VCaP (cell line): ENCODE measurements around the gene TBL2.
"Not testable (repeated sequence)": the region's sequence is repeated elsewhere in the genome, so short reads cannot be mapped to it uniquely, and the experiment has no call there.

Source experiments
- H3K27ac ChIP-seq: fragments of 450-650 bp; 2 replicates; pipeline ENCODE4 v1.5.1; 2017
- TF ChIP-seq, protein P1 (sequence below): fragments of 450-650 bp; conservative IDR thresholded peaks from 2 replicates; pipeline ENCODE4 v1.5.1; 2017; ENCODE audit warnings: mild to moderate bottlenecking, moderate library complexity

The TBL2 gene

DNA sequence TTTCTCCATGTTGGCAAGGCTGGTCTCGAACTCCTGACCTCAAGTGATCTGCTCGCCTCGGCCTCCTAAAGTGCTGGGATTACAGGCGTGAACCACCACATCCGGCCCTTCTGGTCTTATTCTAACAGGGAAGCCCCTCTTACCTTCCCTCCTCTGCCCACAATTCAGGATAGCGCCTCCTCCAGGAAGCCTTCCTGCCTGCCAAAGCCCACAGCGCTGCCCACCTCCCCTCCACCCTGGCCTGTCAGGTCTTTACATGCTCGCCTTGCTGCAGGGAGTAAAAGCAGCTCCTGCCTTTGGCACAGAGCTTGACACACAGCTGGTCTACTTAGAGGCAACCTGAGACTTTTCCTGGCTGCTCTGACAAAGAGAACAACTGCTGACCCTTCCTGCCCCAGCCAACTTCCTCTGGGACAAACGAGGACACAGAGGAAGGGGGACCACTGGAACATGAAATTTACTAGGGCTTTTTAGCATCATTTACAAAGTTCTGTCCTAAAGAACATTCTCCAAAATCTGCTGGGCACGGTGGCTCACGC, 32.7 kb upstream of the TBL2 start:
- TF ChIP-seq, protein P1, sequence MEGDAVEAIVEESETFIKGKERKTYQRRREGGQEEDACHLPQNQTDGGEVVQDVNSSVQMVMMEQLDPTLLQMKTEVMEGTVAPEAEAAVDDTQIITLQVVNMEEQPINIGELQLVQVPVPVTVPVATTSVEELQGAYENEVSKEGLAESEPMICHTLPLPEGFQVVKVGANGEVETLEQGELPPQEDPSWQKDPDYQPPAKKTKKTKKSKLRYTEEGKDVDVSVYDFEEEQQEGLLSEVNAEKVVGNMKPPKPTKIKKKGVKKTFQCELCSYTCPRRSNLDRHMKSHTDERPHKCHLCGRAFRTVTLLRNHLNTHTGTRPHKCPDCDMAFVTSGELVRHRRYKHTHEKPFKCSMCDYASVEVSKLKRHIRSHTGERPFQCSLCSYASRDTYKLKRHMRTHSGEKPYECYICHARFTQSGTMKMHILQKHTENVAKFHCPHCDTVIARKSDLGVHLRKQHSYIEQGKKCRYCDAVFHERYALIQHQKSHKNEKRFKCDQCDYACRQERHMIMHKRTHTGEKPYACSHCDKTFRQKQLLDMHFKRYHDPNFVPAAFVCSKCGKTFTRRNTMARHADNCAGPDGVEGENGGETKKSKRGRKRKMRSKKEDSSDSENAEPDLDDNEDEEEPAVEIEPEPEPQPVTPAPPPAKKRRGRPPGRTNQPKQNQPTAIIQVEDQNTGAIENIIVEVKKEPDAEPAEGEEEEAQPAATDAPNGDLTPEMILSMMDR = no peak
- H3K27ac ChIP-seq = no peak overlapping the region

DNA sequence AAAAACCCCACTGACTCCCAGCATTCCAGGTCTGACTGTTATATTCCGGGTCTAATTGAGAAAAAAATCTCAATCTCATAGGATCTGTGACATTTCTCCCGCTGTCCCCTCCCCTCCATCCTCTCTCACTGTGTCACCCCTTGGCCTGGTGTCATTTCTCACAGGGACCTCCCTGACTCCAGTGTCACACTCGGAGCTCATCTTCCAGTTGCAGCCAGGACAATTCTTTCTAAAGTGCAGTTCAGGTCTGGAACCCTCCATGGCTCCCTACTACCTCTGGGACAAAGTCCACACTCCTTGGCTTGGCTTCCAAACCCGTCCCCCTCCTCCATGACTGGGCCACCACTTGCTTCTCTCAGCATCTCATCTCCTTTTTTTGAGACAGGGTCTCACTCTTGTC, 31.7 kb upstream of the TBL2 start:
- no peak overlapping the region for H3K27ac ChIP-seq
- TF ChIP-seq, protein P1 = no peak

DNA sequence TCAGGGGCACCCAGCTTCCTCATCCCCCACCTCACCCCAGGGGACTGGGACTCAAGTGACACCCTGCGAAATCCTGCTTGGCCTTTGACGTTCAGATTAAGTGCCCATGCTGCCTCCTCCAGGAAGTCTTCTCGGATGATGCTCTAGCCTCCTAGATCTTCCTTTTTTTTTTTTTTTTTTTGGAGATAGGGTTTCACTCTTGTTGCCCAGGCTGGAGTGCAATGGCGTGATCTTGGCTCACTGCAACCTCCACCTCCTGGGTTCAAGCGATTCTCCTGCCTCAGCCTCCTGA, 29.3 kb upstream of the TBL2 start:
- not testable (repeated sequence) for H3K27ac ChIP-seq

DNA sequence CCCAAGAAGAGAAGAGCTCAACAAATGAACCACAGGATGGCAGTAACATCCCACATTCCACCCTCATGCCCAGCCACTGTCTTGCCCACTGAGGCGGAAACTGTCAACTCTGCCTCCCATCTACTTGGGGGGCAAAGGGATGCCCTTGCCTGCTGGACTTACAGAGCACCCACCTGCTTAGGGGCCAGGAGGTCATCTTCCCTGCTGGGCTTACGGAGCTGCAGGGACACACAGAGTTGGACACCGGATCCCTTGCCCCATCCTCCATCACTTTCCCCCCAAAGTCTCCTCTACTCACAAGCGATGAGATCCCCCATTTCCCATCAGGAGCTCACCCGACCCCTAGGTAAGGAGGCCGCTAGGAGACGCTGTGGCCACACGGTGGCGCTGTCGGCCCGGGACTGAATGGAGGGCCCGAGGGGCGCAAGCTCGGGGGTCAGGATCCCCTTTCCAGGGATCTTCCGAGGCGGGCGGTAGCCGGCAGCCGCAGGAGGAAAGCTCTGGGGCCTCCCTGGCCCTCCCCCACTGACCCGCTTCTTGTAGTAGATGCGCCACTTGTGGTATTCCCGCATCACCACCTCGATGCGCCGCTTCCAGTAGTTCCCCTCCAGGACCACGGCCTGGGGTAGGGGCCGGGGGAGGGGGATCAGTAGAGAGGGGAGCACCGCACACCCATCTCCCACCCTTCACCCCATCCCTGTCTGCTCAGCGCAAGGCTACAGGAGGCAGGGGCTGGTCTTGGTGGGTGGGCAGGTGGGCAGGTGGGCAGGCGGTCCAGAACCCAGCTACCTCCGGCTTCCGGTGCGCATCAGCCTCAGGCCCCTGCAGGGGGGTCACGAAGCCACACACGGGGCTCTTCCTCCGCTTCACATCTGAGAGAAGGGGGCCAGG, 28.7 kb upstream of the TBL2 start:
- TF ChIP-seq, protein P1 = peak; percentile 98
- no peak overlapping the region for H3K27ac ChIP-seq

DNA sequence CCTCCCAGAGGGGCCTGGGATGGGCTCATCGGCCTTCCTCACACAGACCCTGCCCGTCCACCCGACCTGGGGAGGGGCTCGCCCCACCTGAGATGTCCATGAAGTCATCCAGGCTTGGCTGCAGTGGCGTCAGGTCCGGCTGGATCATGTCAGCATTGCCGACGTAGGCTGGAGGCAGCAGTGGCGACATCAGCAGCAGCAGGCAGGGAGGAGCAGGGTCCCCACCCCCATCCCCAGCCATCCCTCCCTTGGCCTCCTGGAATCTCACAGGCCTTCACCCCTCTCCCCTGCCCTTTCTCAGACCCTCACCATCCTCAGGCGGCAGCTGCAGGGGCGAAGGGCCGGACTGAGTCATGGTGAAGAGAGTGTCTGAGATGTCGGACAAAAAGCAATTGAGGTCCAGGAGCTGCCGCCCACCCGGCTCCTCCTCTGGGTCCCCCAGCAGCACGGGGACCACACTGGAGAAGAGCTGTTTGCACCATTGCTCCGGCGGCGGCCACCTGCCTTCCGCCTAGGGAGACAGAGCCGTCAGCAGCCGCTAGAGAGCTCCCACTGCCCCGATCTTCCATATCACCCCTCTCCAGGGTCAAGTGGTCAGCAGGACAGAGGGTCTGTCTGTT, 27.3 kb upstream of the TBL2 start:
- TF ChIP-seq, protein P1 = no peak
- H3K27ac ChIP-seq = no peak overlapping the region

DNA sequence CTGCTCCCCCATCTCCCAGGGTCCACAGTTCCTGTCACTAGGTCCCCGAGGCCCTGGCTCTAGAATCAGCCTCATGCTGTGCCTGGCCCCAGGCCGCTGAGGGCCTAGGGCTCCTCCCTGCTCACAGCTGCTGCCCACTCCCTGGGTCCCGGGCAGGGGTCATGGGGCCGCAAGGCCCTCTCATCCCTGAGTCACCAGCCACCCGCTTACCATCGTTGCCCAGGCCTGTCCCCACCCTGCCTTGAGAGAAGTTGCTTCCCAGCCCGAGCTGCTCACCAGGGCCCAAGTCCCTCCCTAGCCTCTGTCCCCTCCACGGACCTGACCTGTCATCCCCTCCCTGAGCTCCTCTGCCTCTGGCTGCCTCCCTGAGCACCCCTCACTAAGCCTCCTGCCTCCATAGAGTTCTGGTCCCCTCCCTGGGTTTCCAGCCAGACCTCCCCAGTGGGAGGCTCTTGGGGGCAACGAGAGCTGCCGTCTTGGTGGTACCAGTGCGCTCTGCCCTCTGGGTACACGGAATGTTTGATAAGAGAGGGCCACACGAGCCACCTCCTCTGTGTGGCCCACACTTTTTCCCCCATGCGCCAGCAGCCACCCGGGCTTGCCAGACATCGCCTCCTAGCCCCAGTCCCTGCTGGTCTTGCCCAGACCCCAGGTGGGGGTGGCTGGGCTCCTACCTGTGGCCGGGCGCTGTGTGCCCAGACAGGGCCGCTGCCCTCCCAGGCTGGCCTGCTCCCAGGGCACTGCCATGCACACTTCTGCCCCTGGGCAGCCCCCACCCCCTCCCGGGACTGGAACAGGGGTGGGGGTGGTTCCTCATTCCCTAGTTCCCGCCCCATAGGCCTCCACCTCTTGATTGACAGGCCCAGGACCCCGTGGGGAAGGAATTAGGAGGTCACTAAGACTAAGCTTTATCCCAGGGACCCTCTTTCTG, 24.6 kb upstream of the TBL2 start:
- TF ChIP-seq, protein P1 = no peak
- no peak overlapping the region for H3K27ac ChIP-seq

DNA sequence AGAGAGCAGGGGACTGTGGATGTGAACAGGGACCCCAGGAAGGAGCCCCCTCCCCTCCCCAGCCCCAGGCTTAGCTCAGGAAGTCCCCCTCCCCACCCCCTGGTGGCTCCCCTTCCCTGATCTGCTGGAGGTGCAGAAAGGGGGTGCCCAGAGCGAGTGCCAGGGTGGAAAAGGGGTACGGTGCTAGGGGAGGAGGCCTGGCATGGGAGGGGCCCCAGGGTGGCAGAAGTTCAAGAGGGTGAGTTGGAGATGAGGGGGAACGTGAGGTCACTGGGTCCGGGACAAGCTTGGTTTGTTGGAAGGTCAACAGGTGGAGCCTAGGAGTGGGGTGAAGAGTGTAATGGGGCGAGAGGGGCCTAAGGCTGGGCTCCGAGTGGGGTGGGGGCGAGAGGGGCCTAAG, 21.5 kb upstream of the TBL2 start:
- H3K27ac ChIP-seq = no peak overlapping the region
- TF ChIP-seq, protein P1 = no peak
